K562 (cell line): Measurements from ENCODE around the gene PDE3A. TPM values are rescaled to one million over a fixed set of nuclear protein-coding genes. Genes with fewer than 3 reads are reported as not detected.

Experiments used
- ATAC-seq: fragments of 200-7000 bp; cut with Tn5 transposase; 3 replicates; pipeline ENCODE4 v1.9.1; 2020; ENCODE audit warnings: moderate library complexity
- BruUV-seq: library from RNA; stranded (reverse); fragments of 400-500 nt; replicated peaks from 2 replicates; lab custom pipeline; 2021; lab: Mats Ljungman, UMichigan
- CTCF ChIA-PET: fragments of 300-600 bp; formaldehyde crosslinking; extraction: SDS; loops from one replicate; lab custom pipeline; 2021; ENCODE audit warnings: low intra/inter-chr PET ratio; lab: Yijun Ruan, JAX
- POLR2A ChIA-PET: fragments of 300-600, 350-650 bp; sonication (Branson Sonifier 250); formaldehyde crosslinking; extraction: SDS; loops from one replicate; lab custom pipeline; 2021; ENCODE audit warnings: antibody characterized with exemption, inconsistent platforms; lab: Yijun Ruan, JAX
- DNase-seq, 4 experiments: peaks; one replicate each; pipeline versions ENCODE4 v3.0.0 to v3.0.0-alpha.2; 2011 to 2018; ENCODE audit warnings: low spot score in 3 of 4, mixed read lengths in 3 of 4; ENCODE audit errors: extremely low read depth in 1 of 4
- FAIRE-seq: peaks from 2 replicates; lab custom pipeline; 2011; peaks lifted over from hg19 to GRCh38; lab: Jason Lieb, UNC
- H2AFZ ChIP-seq: 2 replicates; pipeline ENCODE4 v1.6.0; 2011; ENCODE audit warnings: low read depth, low read length, control low read depth, inconsistent platforms
- H3K27ac ChIP-seq: fragments of 200-600 bp; 3 replicates; pipeline ENCODE4 v1.8.0; 2011; ENCODE audit warnings: low read depth, mild to moderate bottlenecking, control low read depth, inconsistent platforms, low read length, moderate library complexity, mixed read lengths; ENCODE audit errors: extremely low read depth
- H3K27me3 ChIP-seq, 2 experiments: fragments of 300-600 bp in 1 of 2; 2 replicates in 1 of 2; 3 replicates in 1 of 2; pipeline versions ENCODE4 v1.6.0 to v1.8.0; 2011; ENCODE audit warnings: inconsistent platforms in 2 of 2, low read length in 2 of 2, mild to moderate bottlenecking in 1 of 2, mixed read lengths in 1 of 2, moderate library complexity in 1 of 2; ENCODE audit not compliant: control insufficient read depth in 2 of 2, insufficient read depth in 2 of 2
- H3K36me3 ChIP-seq: fragments of 300-600 bp; 3 replicates; pipeline ENCODE4 v1.8.0; 2011; ENCODE audit warnings: mild to moderate bottlenecking, low read length, inconsistent platforms; ENCODE audit not compliant: control insufficient read depth, insufficient read depth
- H3K4me1 ChIP-seq, 2 experiments: fragments of 200-600 bp in 1 of 2; replicated peaks in 1 of 2; 2 replicates in 1 of 2; 3 replicates in 1 of 2; pipeline versions ENCODE4 v1.5.1 to v1.8.0; 2011; ENCODE audit warnings: inconsistent platforms in 2 of 2, low read length in 2 of 2, mild to moderate bottlenecking in 1 of 2, mixed read lengths in 1 of 2, moderate library complexity in 1 of 2; ENCODE audit not compliant: control insufficient read depth in 2 of 2, insufficient read depth in 2 of 2
- H3K4me2 ChIP-seq: 2 replicates; pipeline ENCODE4 v1.6.1; 2011; ENCODE audit warnings: low read length, control low read depth, inconsistent platforms, mixed read lengths; ENCODE audit not compliant: insufficient read depth
- H3K4me3 ChIP-seq: fragments of 200-600 bp; sonication (generic), shearing (Covaris generic); 2 replicates; pipeline ENCODE4 v1.5.1; 2016; ENCODE audit warnings: control low read depth, inconsistent platforms
- H3K79me2 ChIP-seq: fragments of 200-600 bp; 3 replicates; pipeline ENCODE4 v1.8.0; 2011; ENCODE audit warnings: low read length, inconsistent platforms; ENCODE audit not compliant: control insufficient read depth, insufficient read depth
- H3K9ac ChIP-seq, 2 experiments: 2 replicates each; pipeline versions ENCODE4 v1.6.0 to v1.6.1; 2011; ENCODE audit warnings: low read depth in 2 of 2, low read length in 2 of 2, control low read depth in 1 of 2, inconsistent platforms in 1 of 2, mild to moderate bottlenecking in 1 of 2, mixed read lengths in 1 of 2; ENCODE audit not compliant: insufficient read depth in 1 of 2
- H3K9me1 ChIP-seq: one replicate; pipeline ENCODE4 v1.6.0; 2011; ENCODE audit warnings: inconsistent platforms, mild to moderate bottlenecking, low read length, moderate library complexity; ENCODE audit not compliant: control insufficient read depth, insufficient read depth
- H3K9me3 ChIP-seq: replicated peaks from 2 replicates; pipeline ENCODE4 v1.5.1; 2011; ENCODE audit warnings: low read depth, low read length, inconsistent platforms; ENCODE audit not compliant: control insufficient read depth, insufficient read depth
- H4K20me1 ChIP-seq: replicated peaks from 2 replicates; pipeline ENCODE4 v1.6.1; 2011; ENCODE audit warnings: low read length, inconsistent platforms, mixed read lengths; ENCODE audit not compliant: control insufficient read depth, insufficient read depth
- ATF7 ChIP-seq: fragments of 450-650 bp; IDR thresholded peaks from 2 replicates; pipeline ENCODE4 v1.7.1; 2014; ENCODE audit warnings: mild to moderate bottlenecking, moderate library complexity
- CREB3 ChIP-seq: fragments of 450-650 bp; conservative IDR thresholded peaks from 2 replicates; pipeline ENCODE4 v1.6.1; 2016; ENCODE audit warnings: missing genetic modification characterization, low read depth, mild to moderate bottlenecking, missing compliant biosample characterization, moderate library complexity
- HNRNPH1 ChIP-seq: fragments of 200-400 bp; formaldehyde crosslinking; optimal IDR thresholded peaks from 2 replicates; pipeline ENCODE3; 2017; ENCODE audit warnings: low read depth, mild to moderate bottlenecking, low read length, moderate library complexity
- HNRNPL ChIP-seq: fragments of 200-400 bp; formaldehyde crosslinking; IDR thresholded peaks from 2 replicates; pipeline ENCODE4 v1.6.1; 2017; ENCODE audit warnings: low read depth, mild to moderate bottlenecking, low read length
- MIER1 ChIP-seq: fragments of 450-650 bp; IDR thresholded peaks from 2 replicates; pipeline ENCODE4 v1.6.1; 2016; ENCODE audit warnings: antibody characterized with exemption, mild to moderate bottlenecking, low read depth
- NCOA4 ChIP-seq: fragments of 450-650 bp; IDR thresholded peaks from 2 replicates; pipeline ENCODE4 v1.6.1; 2018; ENCODE audit warnings: mild to moderate bottlenecking; ENCODE audit not compliant: partially characterized antibody
- NR1H2 ChIP-seq: sonication (generic); formaldehyde crosslinking; IDR thresholded peaks from 2 replicates; pipeline ENCODE4 v1.4.0; 2020; ENCODE audit warnings: mild to moderate bottlenecking, missing genetic modification reagents
- PHTF2 ChIP-seq: fragments of 250-450 bp; sonication (Bioruptor Pico); IDR thresholded peaks from 2 replicates; pipeline ENCODE4 v1.5.0; 2021; ENCODE audit warnings: mild to moderate bottlenecking
- PRPF4 ChIP-seq: fragments of 200-400 bp; formaldehyde crosslinking; IDR thresholded peaks from one replicate; pipeline ENCODE4 v1.6.1; 2017; ENCODE audit warnings: low read length, low read depth, mild to moderate bottlenecking; ENCODE audit not compliant: insufficient read depth, poor library complexity, severe bottlenecking
- RAD21 ChIP-seq, 2 experiments: fragments of 250-450 bp in 1 of 2; fragments of 450-650 bp in 1 of 2; sonication (Bioruptor Pico) in 1 of 2; formaldehyde crosslinking in 1 of 2; IDR thresholded peaks in 1 of 2; conservative IDR thresholded peaks in 1 of 2; 2 replicates each; pipeline versions ENCODE4 v1.4.0 to v1.8.0; 2020 to 2022; ENCODE audit warnings: mild to moderate bottlenecking in 2 of 2, moderate library complexity in 1 of 2
- RBBP5 ChIP-seq: fragments of 200-600 bp; sonication (generic); IDR thresholded peaks from 2 replicates; pipeline ENCODE4 v1.6.1; 2012; ENCODE audit warnings: borderline replicate concordance, mild to moderate bottlenecking, low read length, control low read depth, inconsistent platforms; ENCODE audit not compliant: insufficient read depth, poor library complexity, severe bottlenecking
- WGBS: fragments of 100-300 bp; shearing (Covaris generic); methylation state at CpG from one replicate; pipeline ENCODE4 v1.1.6; 2016; ENCODE audit warnings: low coverage, mixed read lengths; ENCODE audit not compliant: insufficient coverage; ENCODE audit errors: missing lambda C conversion rate; 5-methylcytosine and 5-hydroxymethylcytosine counted together
- in situ Hi-C: fragments of 300-500 bp; cut with MboI; formaldehyde crosslinking; loops from 4 replicates; pipeline ENCODE4 v1.15.0; 2018; ENCODE audit warnings: inconsistent platforms, mixed read lengths
- intact Hi-C: fragments of 100-400 bp; cut with micrococcal nuclease; formaldehyde crosslinking; loops from 2 replicates; pipeline ENCODE4 v1.14.2; 2022
- polyA plus RNA-seq, 8 experiments: library from polyadenylated mRNA; depleted of rRNA in 4 of 8; stranded (reverse) in 5 of 8; unstranded in 3 of 8; fragments of >200 nt; fragmentation: Nextera tagmentation in 2 of 8; fragmentation: Illumina TruSeq in 1 of 8; extraction: Ambion mirVana in 2 of 8; extraction: Trizol in 1 of 8; gene quantifications; 2 replicates each; pipeline versions ENCODE4 v1.2.1 to v1.2.3, GENCODE V29; 2011 to 2014; ENCODE audit warnings: inconsistent platforms in 1 of 8, missing spikeins in 1 of 8
- total RNA-seq, 7 experiments: library from RNA; depleted of rRNA in 6 of 7; stranded (reverse); fragments of >200 nt in 6 of 7; fragmentation: Illumina TruSeq in 2 of 7; extraction: Trizol in 2 of 7; gene quantifications; 2 replicates each; pipeline versions ENCODE4 v1.2.1 to v1.2.3, GENCODE V29; 2011 to 2021; ENCODE audit warnings: low replicate concordance in 1 of 7
- TF ChIP-seq, protein P1 (sequence below): fragments of 250-450 bp; sonication (Bioruptor Pico); IDR thresholded peaks from 2 replicates; pipeline ENCODE4 v1.8.0; 2022; ENCODE audit warnings: inconsistent platforms

Gene PDE3A
- total and polyA plus RNA-seq, 9 of the 15 experiments (the other 6 are each of a cell fraction or from before 2014, with no cell fraction given): 0.02 TPM; not detected in 8

DNA sequence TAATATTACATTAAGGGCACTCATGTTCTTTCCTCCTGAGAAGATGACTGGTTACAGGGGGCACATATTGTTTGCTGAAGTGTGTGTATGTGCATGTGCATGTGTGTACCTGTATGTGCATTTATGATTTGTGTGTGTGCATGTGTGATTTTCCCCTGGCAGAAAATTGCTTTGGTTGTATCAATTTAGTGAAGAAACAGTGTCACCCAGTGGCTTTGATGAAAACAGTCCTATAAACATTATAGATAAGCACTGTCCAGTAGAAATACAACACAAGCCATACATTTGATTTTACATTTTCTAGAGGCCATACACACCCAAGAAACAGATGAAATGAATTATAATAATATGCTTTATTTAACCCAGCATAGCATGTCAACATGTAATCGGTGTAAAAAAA lies 8.6 kb downstream of the PDE3A start:
- no peak for ATAC-seq
- Histone ChIP-seq H4K20me1 (no peaks in the 10 kb centered on the region), H3K27ac (no peak overlapping the region), H3K4me1 (no peaks in the 10 kb centered on the region), H2AFZ (no peak overlapping the region), H3K9ac (no peak overlapping the region), H3K4me3 (no peak overlapping the region), H3K27me3 (no peaks in the 10 kb centered on the region), H3K79me2 (no peaks in the 10 kb centered on the region), H3K4me2 (no peak overlapping the region), H3K9me3 (no peaks in the 10 kb centered on the region), H3K36me3 (no peaks in the 10 kb centered on the region), H3K9me1 (no peaks in the 10 kb centered on the region)
- in situ Hi-C loops (no loop called here), intact Hi-C loops (no loop called here)
- POLR2A ChIA-PET: no interaction called here
- no peak for DNase-seq
- 0% methylated on average over 1 of the region's 1 CpG for WGBS
- CTCF ChIA-PET: no interaction called here
- no TSS peak for BruUV-seq
- TF ChIP-seq RAD21 (CRISPR knock-in tag; conservative IDR thresholded peaks at IDR 0.05 in 1 of 2, IDR thresholded peaks at IDR 0.05 in 1 of 2): 0 out of 4 replicates have a peak, but pooled peaks of 1 of the 2 experiments have one; percentile 4
- no peak for TF ChIP-seq MIER1
- no peak for FAIRE-seq

DNA sequence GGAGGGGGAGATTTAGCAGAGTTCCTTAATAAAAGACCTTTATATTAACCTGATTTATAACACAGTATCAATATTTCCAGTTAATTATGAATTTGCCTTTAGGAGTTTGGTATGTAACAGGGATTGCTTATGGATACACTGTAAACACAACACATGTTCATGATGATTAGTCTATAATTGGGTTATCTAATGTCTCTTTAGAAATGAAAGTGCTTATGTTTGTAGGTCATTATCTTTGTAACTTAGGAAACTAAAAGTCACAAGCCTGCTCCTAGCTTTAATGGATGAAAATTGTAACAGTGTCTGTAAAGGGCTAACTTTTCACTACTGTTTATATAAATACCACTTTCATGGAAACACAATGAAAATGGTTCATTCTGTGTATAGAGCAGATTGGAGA lies 9.4 kb downstream of the PDE3A start:
- no peak overlapping the region for H3K4me3 ChIP-seq
- intact Hi-C loops: no loop called here
- ATAC-seq: no peak
- TF ChIP-seq HNRNPH1 (no peak), HNRNPL (no peak), CREB3 (tag) (no peak), RBBP5 (no peak), ATF7 (no peak), NR1H2 (no peak), NCOA4 (no peak), PHTF2 (CRISPR knock-in tag) (no peak), PRPF4 (no peak)
- TF ChIP-seq, protein P1, sequence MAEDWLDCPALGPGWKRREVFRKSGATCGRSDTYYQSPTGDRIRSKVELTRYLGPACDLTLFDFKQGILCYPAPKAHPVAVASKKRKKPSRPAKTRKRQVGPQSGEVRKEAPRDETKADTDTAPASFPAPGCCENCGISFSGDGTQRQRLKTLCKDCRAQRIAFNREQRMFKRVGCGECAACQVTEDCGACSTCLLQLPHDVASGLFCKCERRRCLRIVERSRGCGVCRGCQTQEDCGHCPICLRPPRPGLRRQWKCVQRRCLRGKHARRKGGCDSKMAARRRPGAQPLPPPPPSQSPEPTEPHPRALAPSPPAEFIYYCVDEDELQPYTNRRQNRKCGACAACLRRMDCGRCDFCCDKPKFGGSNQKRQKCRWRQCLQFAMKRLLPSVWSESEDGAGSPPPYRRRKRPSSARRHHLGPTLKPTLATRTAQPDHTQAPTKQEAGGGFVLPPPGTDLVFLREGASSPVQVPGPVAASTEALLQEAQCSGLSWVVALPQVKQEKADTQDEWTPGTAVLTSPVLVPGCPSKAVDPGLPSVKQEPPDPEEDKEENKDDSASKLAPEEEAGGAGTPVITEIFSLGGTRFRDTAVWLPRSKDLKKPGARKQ (CRISPR knock-in tag): no peak

More for the DNA sequence above, 9.4 kb downstream of the PDE3A start:
- H3K27ac ChIP-seq: no peak overlapping the region
- H4K20me1 ChIP-seq: no peaks in the 10 kb centered on the region
- no TSS peak for BruUV-seq
- H2AFZ ChIP-seq: no peak overlapping the region
- ChIA-PET POLR2A (no interaction called here), CTCF (no interaction called here)
- DNase-seq (no peak), FAIRE-seq (no peak)
- H3K36me3 ChIP-seq: no peaks in the 10 kb centered on the region
- H3K27me3 ChIP-seq: no peaks in the 10 kb centered on the region
- in situ Hi-C loops: no loop called here
- no peaks in the 10 kb centered on the region for H3K4me1 ChIP-seq
- H3K9me3 ChIP-seq: no peaks in the 10 kb centered on the region
- H3K9ac ChIP-seq: no peak overlapping the region
- H3K79me2 ChIP-seq: no peaks in the 10 kb centered on the region
- H3K4me2 ChIP-seq: no peak overlapping the region
- H3K9me1 ChIP-seq: no peaks in the 10 kb centered on the region
